IMR-90 (cell line): ENCODE data around the gene PALS2. TPM values are rescaled to one million over a fixed set of nuclear protein-coding genes. Genes with fewer than 3 reads are reported as not detected.

Experiments used
- ATAC-seq: fragments of 200-7000 bp; cut with Tn5 transposase; 2 replicates; pipeline ENCODE4 v1.9.1; 2020; ENCODE audit warnings: low read depth, mild to moderate bottlenecking, moderate library complexity
- BruUV-seq: library from RNA; stranded (reverse); fragments of 400-500 nt; replicated peaks from 2 replicates; lab custom pipeline; 2021; lab: Mats Ljungman, UMichigan
- CTCF ChIA-PET: fragments of 300-600 bp; formaldehyde crosslinking; extraction: SDS; loops from one replicate; lab custom pipeline; 2021; ENCODE audit warnings: antibody characterized with exemption; lab: Yijun Ruan, JAX
- POLR2A ChIA-PET: fragments of 300-600 bp; sonication (Branson Sonifier 250); formaldehyde crosslinking; loops from one replicate; lab custom pipeline; 2022; ENCODE audit warnings: antibody characterized with exemption; ENCODE audit not compliant: unreplicated experiment; lab: Charles Lee
- DNase-seq: peaks from one replicate; pipeline ENCODE4 v3.0.0; 2013
- H2AFZ ChIP-seq: replicated peaks from 2 replicates; pipeline ENCODE3; 2013; ENCODE audit warnings: low read length, mild to moderate bottlenecking; ENCODE audit not compliant: poor library complexity
- H2AK5ac ChIP-seq: 2 replicates; pipeline ENCODE4 v1.6.1; 2013; ENCODE audit warnings: low read depth, low read length, inconsistent platforms
- H2AK9ac ChIP-seq: replicated peaks from 2 replicates; pipeline ENCODE3; 2013; ENCODE audit warnings: mild to moderate bottlenecking, low read depth, low read length, moderate library complexity; ENCODE audit not compliant: poor library complexity
- H2BK120ac ChIP-seq: 2 replicates; pipeline ENCODE4 v1.6.1; 2013; ENCODE audit warnings: low read depth, low read length, inconsistent platforms
- H2BK15ac ChIP-seq: 3 replicates; pipeline ENCODE4 v1.6.1; 2013; ENCODE audit warnings: low read depth, low read length, inconsistent platforms
- H2BK20ac ChIP-seq: 2 replicates; pipeline ENCODE4 v1.6.1; 2013; ENCODE audit warnings: low read depth, mild to moderate bottlenecking, inconsistent platforms, low read length, moderate library complexity
- H2BK5ac ChIP-seq: 2 replicates; pipeline ENCODE4 v1.6.1; 2013; ENCODE audit warnings: mild to moderate bottlenecking, low read depth, low read length, inconsistent platforms; ENCODE audit not compliant: poor library complexity, severe bottlenecking
- H3K14ac ChIP-seq: replicated peaks from 2 replicates; pipeline ENCODE4 v1.6.1; 2013; ENCODE audit warnings: low read depth, low read length, inconsistent platforms
- H3K18ac ChIP-seq: 2 replicates; pipeline ENCODE4 v1.6.1; 2013; ENCODE audit warnings: low read depth, low read length, control low read depth
- H3K23ac ChIP-seq: 2 replicates; pipeline ENCODE4 v1.6.1; 2013; ENCODE audit warnings: low read depth, low read length, inconsistent platforms
- H3K27ac ChIP-seq: 2 replicates; pipeline ENCODE4 v1.5.1; 2013; ENCODE audit warnings: mild to moderate bottlenecking, control low read depth, low read length; ENCODE audit not compliant: insufficient read depth
- H3K27me3 ChIP-seq: 2 replicates; pipeline ENCODE4 v1.6.1; 2013; ENCODE audit warnings: low read length; ENCODE audit not compliant: control insufficient read depth, insufficient read depth
- H3K36me3 ChIP-seq: 2 replicates; pipeline ENCODE4 v1.6.1; 2013; ENCODE audit warnings: low read length, mixed read lengths; ENCODE audit not compliant: control insufficient read depth, insufficient read depth
- H3K4ac ChIP-seq: 2 replicates; pipeline ENCODE4 v1.6.1; 2013; ENCODE audit warnings: low read depth, low read length, inconsistent platforms
- H3K4me1 ChIP-seq: 2 replicates; pipeline ENCODE4 v1.6.1; 2013; ENCODE audit warnings: low read length, mixed read lengths; ENCODE audit not compliant: control insufficient read depth, insufficient read depth
- H3K4me2 ChIP-seq: 2 replicates; pipeline ENCODE4 v1.6.1; 2013; ENCODE audit warnings: low read depth, mild to moderate bottlenecking, control low read depth, low read length, moderate library complexity
- H3K4me3 ChIP-seq: 2 replicates; pipeline ENCODE4 v1.5.1; 2013; ENCODE audit warnings: low read depth, mild to moderate bottlenecking, control low read depth, low read length, moderate library complexity; ENCODE audit not compliant: insufficient read depth
- H3K56ac ChIP-seq: 2 replicates; pipeline ENCODE4 v1.6.1; 2013; ENCODE audit warnings: low read length, inconsistent platforms; ENCODE audit not compliant: insufficient read depth; ENCODE audit errors: extremely low read depth
- H3K79me1 ChIP-seq, 2 experiments: 2 replicates each; pipeline ENCODE4 v1.6.1; 2013; ENCODE audit warnings: low read length in 2 of 2, inconsistent platforms in 1 of 2, low read depth in 1 of 2
- H3K9ac ChIP-seq: 2 replicates; pipeline ENCODE4 v1.6.1; 2013; ENCODE audit warnings: low read depth, low read length, control low read depth
- H3K9me1 ChIP-seq: 2 replicates; pipeline ENCODE4 v1.6.1; 2013; ENCODE audit warnings: low read length, inconsistent platforms; ENCODE audit not compliant: insufficient read depth
- H3K9me3 ChIP-seq: 2 replicates; pipeline ENCODE4 v1.6.1; 2013; ENCODE audit warnings: low read length; ENCODE audit not compliant: control insufficient read depth, insufficient read depth
- H4K20me1 ChIP-seq: 2 replicates; pipeline ENCODE4 v1.6.1; 2013; ENCODE audit warnings: low read length, inconsistent platforms; ENCODE audit not compliant: insufficient read depth
- H4K5ac ChIP-seq: 2 replicates; pipeline ENCODE4 v1.6.1; 2013; ENCODE audit warnings: mild to moderate bottlenecking, low read depth, low read length, control low read depth
- H4K8ac ChIP-seq, 2 experiments: 2 replicates each; pipeline ENCODE4 v1.6.1; 2013; ENCODE audit warnings: low read depth in 2 of 2, low read length in 2 of 2, control low read depth in 1 of 2, inconsistent platforms in 1 of 2
- H4K91ac ChIP-seq: 2 replicates; pipeline ENCODE4 v1.6.1; 2013; ENCODE audit warnings: low read depth, low read length, inconsistent platforms; ENCODE audit not compliant: insufficient read depth
- BHLHE40 ChIP-seq: fragments of 150-350 bp; IDR thresholded peaks from 2 replicates; pipeline ENCODE4 v1.6.1; 2016; ENCODE audit warnings: mild to moderate bottlenecking, low read depth, low read length
- CTCF ChIP-seq: conservative IDR thresholded peaks from 2 replicates; pipeline ENCODE4 v1.5.1; 2012; ENCODE audit warnings: mild to moderate bottlenecking, low read depth, low read length, improper control_type of control experiment
- ELK1 ChIP-seq: fragments of 150-350 bp; IDR thresholded peaks from 2 replicates; pipeline ENCODE4 v1.6.1; 2016; ENCODE audit warnings: low read depth, mild to moderate bottlenecking, low read length, moderate library complexity, borderline replicate concordance
- FOS ChIP-seq: fragments of 150-350 bp; IDR thresholded peaks from 2 replicates; pipeline ENCODE4 v1.6.1; 2016; ENCODE audit warnings: low read depth, low read length
- MAFK ChIP-seq: IDR thresholded peaks from 2 replicates; pipeline ENCODE4 v1.6.1; 2012; ENCODE audit warnings: low read depth, low read length, improper control_type of control experiment
- MAZ ChIP-seq: IDR thresholded peaks from 2 replicates; pipeline ENCODE4 v1.6.1; 2012; ENCODE audit warnings: low read depth, mild to moderate bottlenecking, low read length, improper control_type of control experiment, moderate library complexity, borderline replicate concordance
- MXI1 ChIP-seq: IDR thresholded peaks from 2 replicates; pipeline ENCODE4 v1.6.1; 2012; ENCODE audit warnings: low read depth, mild to moderate bottlenecking, low read length, moderate library complexity, borderline replicate concordance
- POLR2A ChIP-seq: IDR thresholded peaks from 2 replicates; pipeline ENCODE4 v1.6.1; 2012; ENCODE audit warnings: mild to moderate bottlenecking, low read depth, low read length
- RAD21 ChIP-seq: IDR thresholded peaks from 2 replicates; pipeline ENCODE4 v1.6.1; 2012; ENCODE audit warnings: low read length, improper control_type of control experiment
- RCOR1 ChIP-seq: IDR thresholded peaks from 2 replicates; pipeline ENCODE4 v1.6.1; 2012; ENCODE audit warnings: mild to moderate bottlenecking, low read length, improper control_type of control experiment; ENCODE audit not compliant: insufficient replicate concordance
- RFX5 ChIP-seq: IDR thresholded peaks from 2 replicates; pipeline ENCODE4 v1.8.0; 2012; ENCODE audit warnings: low read depth, mild to moderate bottlenecking, low read length, moderate library complexity
- SMC3 ChIP-seq: fragments of 150-350 bp; IDR thresholded peaks from 2 replicates; pipeline ENCODE4 v1.6.1; 2016; ENCODE audit warnings: low read depth, mild to moderate bottlenecking, antibody characterized with exemption, low read length, moderate library complexity
- WGBS, 2 experiments: methylation state at CpG; one replicate each; pipeline versions ENCODE4 v1.1.5 to v1.1.7; 2013; ENCODE audit warnings: missing lambda C conversion rate in 2 of 2; ENCODE audit not compliant: insufficient read length in 1 of 2; ENCODE audit errors: extremely low coverage in 2 of 2; 5-methylcytosine and 5-hydroxymethylcytosine counted together
- dilution Hi-C: fragments of 300-500 bp; cut with HindIII; formaldehyde crosslinking; loops from one replicate; pipeline ENCODE4 v1.14.3; 2018; ENCODE audit warnings: low sequenced_read_pairs; ENCODE audit not compliant: unreplicated experiment
- in situ Hi-C: fragments of 300-500 bp; cut with MboI; formaldehyde crosslinking; loops from 3 replicates; pipeline ENCODE4 v1.14.3; 2019; ENCODE audit warnings: low sequenced_read_pairs, inconsistent platforms, mixed read lengths
- intact Hi-C: fragments of 100-400 bp; cut with micrococcal nuclease; formaldehyde crosslinking; loops from 2 replicates; pipeline ENCODE4 v1.10.0; 2022
- polyA plus RNA-seq, 3 experiments: library from polyadenylated mRNA; depleted of rRNA; stranded (reverse); fragments of >200 nt; gene quantifications; 2 replicates each; pipeline ENCODE4 v1.2.3, GENCODE V29; 2012; ENCODE audit warnings: low replicate concordance in 1 of 3
- total RNA-seq: library from RNA; depleted of rRNA; stranded (reverse); fragments of >200 nt; gene quantifications from 2 replicates; pipeline ENCODE4 v1.2.3, GENCODE V29; 2012

The PALS2 gene
- total and polyA plus RNA-seq, 2 of the 4 experiments (the other 2 are of a cell fraction): 8.8 to 15.4 TPM

- no peak overlapping the region for H2AK9ac ChIP-seq
- H3K14ac ChIP-seq: no peak overlapping the region
- 0 out of 2 replicates have a peak, but pooled peaks cover 2% of the 10 kb centered on the region for H3K4me1 ChIP-seq
- WGBS, 2 experiments: no CpG with 5 or more reads among the region's 2 CpGs
- no peak overlapping the region for H3K18ac ChIP-seq
- H3K9me3 ChIP-seq: peaks cover 3% of the 10 kb centered on the region; the same call in 1 of the 2 replicates
- no peak overlapping the region for H2AFZ ChIP-seq
- H4K20me1 ChIP-seq: no peaks in the 10 kb centered on the region
- no peak overlapping the region for H2BK15ac ChIP-seq
- DNase-seq: peak; percentile 77
- no peak overlapping the region for H2BK120ac ChIP-seq
- H3K23ac ChIP-seq: no peak overlapping the region
- H3K27ac ChIP-seq: no peak overlapping the region
- H3K4me3 ChIP-seq: no peak overlapping the region
- ATAC-seq: peak; percentile 13; the same call in 1 of the 2 replicates
- POLR2A ChIA-PET: no interaction called here
- CTCF ChIA-PET: interaction anchor here (0.6 to 2.3 kb wide), 6 partner anchors 17 to 1789 kb away, joined by 3 to 5 read pairs (median 4); no protein-coding TSS in a partner anchor
- dilution Hi-C loops: no loop called here
- peaks cover 13 to 29% of the 10 kb centered on the region in 2 experiments; a peak in 3 of 4 replicates for H3K79me1 ChIP-seq
- no peak overlapping the region for H2BK5ac ChIP-seq
- no peak for TF ChIP-seq POLR2A
- TF ChIP-seq FOS: no peak
- no peak for TF ChIP-seq MAFK
- peak; percentile 63 for TF ChIP-seq RAD21
- TF ChIP-seq RCOR1: no peak
- no peak for TF ChIP-seq MAZ
- no peak for TF ChIP-seq MXI1
- TF ChIP-seq ELK1: no peak
- TF ChIP-seq RFX5: no peak
- peak; percentile 70 for TF ChIP-seq SMC3
- TF ChIP-seq BHLHE40: no peak
- peak; percentile 74 for TF ChIP-seq CTCF
- in situ Hi-C loops: loop anchor here (10.0 kb wide), 2 partner anchors 88 to 528 kb away; no protein-coding TSS in a partner anchor
- H4K91ac ChIP-seq: no peak overlapping the region
- H4K5ac ChIP-seq: no peak overlapping the region
- H3K36me3 ChIP-seq: no peaks in the 10 kb centered on the region
- H3K4ac ChIP-seq: no peak overlapping the region
- no peak overlapping the region for H3K9ac ChIP-seq
- H4K8ac ChIP-seq: no peak overlapping the region
- H2AK5ac ChIP-seq: no peak overlapping the region
- H2BK20ac ChIP-seq: no peak overlapping the region
- intact Hi-C loops: loop anchor here (1.0 to 10.0 kb wide), 4 partner anchors 89 to 862 kb away; partner anchors contain the start of genes GSDME, OSBPL3 and STK31
- BruUV-seq: no TSS peak
- peaks cover 7% of the 10 kb centered on the region for H3K27me3 ChIP-seq
- H3K4me2 ChIP-seq: no peak overlapping the region
- no peak overlapping the region for H3K56ac ChIP-seq
- H3K9me1 ChIP-seq: no peaks in the 10 kb centered on the region
These were observed 3.1 kb downstream of the PALS2 start for GRCh38 chr7:24576171-24577025.
